ENCODE results near the gene MAST4. TPM values are rescaled to one million over a fixed set of nuclear protein-coding genes. Genes with fewer than 3 reads are reported as not detected.

Gene MAST4
- polyA plus RNA-seq, 1 donor (not counting 4 experiments of a cell fraction or from before 2014, with no cell fraction given), result 19.8 TPM

- no peak for FAIRE-seq
- DNase-seq (ENCODE audit: low read depth, low spot score), result no peak
- Histone ChIP-seq H3K4me2 (ENCODE audit: control insufficient read depth, extremely low read depth, insufficient read depth, low read depth, low read length) (no peak overlapping the region), H4K20me1 (ENCODE audit: control insufficient read depth, extremely low read depth, insufficient read depth, low read length) (no peaks in the 10 kb centered on the region), H3K9me1 (ENCODE audit: control insufficient read depth, extremely low read depth, insufficient read depth, low read length) (no peaks in the 10 kb centered on the region), H3K9ac (ENCODE audit: control insufficient read depth, extremely low read depth, insufficient read depth, low read length) (no peak overlapping the region), H3K4me3 (ENCODE audit: control insufficient read depth in 2 of 3, extremely low read depth in 1 of 3, insufficient read depth in 2 of 3, low read depth in 1 of 3, low read length in 3 of 3) (no peak overlapping the region), H2AFZ (ENCODE audit: control insufficient read depth, low read length) (no peak overlapping the region), H3K27me3 (ENCODE audit: control insufficient read depth, extremely low read depth, insufficient read depth, low read length) (no peaks in the 10 kb centered on the region), H3K27ac (ENCODE audit: control insufficient read depth, insufficient read depth, low read length) (no peak overlapping the region), H3K79me2 (ENCODE audit: control insufficient read depth, insufficient read depth, low read length) (no peaks in the 10 kb centered on the region), H3K36me3 (ENCODE audit: control insufficient read depth in 2 of 2, extremely low read depth in 1 of 2, insufficient read depth in 2 of 2, low read length in 2 of 2) (no peaks in the 10 kb centered on the region), H3K9me3 (ENCODE audit: control insufficient read depth, low read depth, low read length) (no peaks in the 10 kb centered on the region), H3K4me1 (ENCODE audit: control insufficient read depth, extremely low read depth, insufficient read depth, low read length) (peaks cover 4% of the 10 kb centered on the region)
- TF ChIP-seq CTCF (optimal IDR thresholded peaks at IDR 0.05 in 1 of 3, IDR thresholded peaks at IDR 0.05 in 1 of 3, conservative IDR thresholded peaks at IDR 0.05 in 1 of 3; ENCODE audit: extremely low read depth in 1 of 3, insufficient read depth in 2 of 3, low read length in 3 of 3), result no peak
- no peak for TF ChIP-seq EZH2 (IDR thresholded peaks at IDR 0.05; ENCODE audit: low read length)
- dilution Hi-C loops (cut with MboI; ENCODE audit: extremely low pct_ligation_motif_present, low sequenced_read_pairs), result no loop called here
Observed at GRCh38 chr5:67189931-67190330, 593.7 kb downstream of the MAST4 start.

- Histone ChIP-seq H3K36me3 (ENCODE audit: control insufficient read depth in 2 of 2, extremely low read depth in 1 of 2, insufficient read depth in 2 of 2, low read length in 2 of 2) (no peaks in the 10 kb centered on the region), H3K4me2 (ENCODE audit: control insufficient read depth, extremely low read depth, insufficient read depth, low read depth, low read length) (no peak overlapping the region), H3K4me1 (ENCODE audit: control insufficient read depth, extremely low read depth, insufficient read depth, low read length) (peaks cover 4% of the 10 kb centered on the region), H3K27me3 (ENCODE audit: control insufficient read depth, extremely low read depth, insufficient read depth, low read length) (no peaks in the 10 kb centered on the region), H4K20me1 (ENCODE audit: control insufficient read depth, extremely low read depth, insufficient read depth, low read length) (no peaks in the 10 kb centered on the region), H3K4me3 (ENCODE audit: control insufficient read depth in 2 of 3, extremely low read depth in 1 of 3, insufficient read depth in 2 of 3, low read depth in 1 of 3, low read length in 3 of 3) (no peak overlapping the region), H3K9me1 (ENCODE audit: control insufficient read depth, extremely low read depth, insufficient read depth, low read length) (no peaks in the 10 kb centered on the region), H3K9me3 (ENCODE audit: control insufficient read depth, low read depth, low read length) (no peaks in the 10 kb centered on the region), H2AFZ (ENCODE audit: control insufficient read depth, low read length) (no peak overlapping the region), H3K9ac (ENCODE audit: control insufficient read depth, extremely low read depth, insufficient read depth, low read length) (no peak overlapping the region), H3K27ac (ENCODE audit: control insufficient read depth, insufficient read depth, low read length) (no peak overlapping the region), H3K79me2 (ENCODE audit: control insufficient read depth, insufficient read depth, low read length) (no peaks in the 10 kb centered on the region)
- dilution Hi-C loops (cut with MboI; ENCODE audit: extremely low pct_ligation_motif_present, low sequenced_read_pairs), result no loop called here
- TF ChIP-seq EZH2 (IDR thresholded peaks at IDR 0.05; ENCODE audit: low read length), result no peak
- no peak for TF ChIP-seq CTCF (optimal IDR thresholded peaks at IDR 0.05 in 1 of 3, IDR thresholded peaks at IDR 0.05 in 1 of 3, conservative IDR thresholded peaks at IDR 0.05 in 1 of 3; ENCODE audit: extremely low read depth in 1 of 3, insufficient read depth in 2 of 3, low read length in 3 of 3)
- DNase-seq (ENCODE audit: low read depth, low spot score), result no peak
- no peak for FAIRE-seq
Observed at GRCh38 chr5:67190410-67190809, 594.2 kb downstream of the MAST4 start.

All from keratinocyte (primary cell).